Stimulated activated CD4-positive, alpha-beta T cell treated with anti-CD3 and anti-CD28 coated beads, Interleukin-4, amount 100 ng/mL, for 24 hours (primary cell): Measurements from ENCODE around the gene ARF6.
"Not testable (repeated sequence)": the region's sequence is repeated elsewhere in the genome, so short reads cannot be mapped to it uniquely, and the experiment has no call there.

Source experiments
- DNase-seq: peaks from one replicate; pipeline ENCODE4 v3.0.0-alpha.2; 2020

Gene ARF6

GRCh38 chr14:49909016-49909415 lies 16.1 kb downstream of the ARF6 start:
- no peak for DNase-seq

- DNase-seq = no peak
Observed at GRCh38 chr14:49915085-49915484, 22.2 kb downstream of the ARF6 start.

- no peak for DNase-seq
Observed at GRCh38 chr14:49918706-49919105, 25.8 kb downstream of the ARF6 start.

- DNase-seq = no peak
Observed at GRCh38 chr14:49919825-49920659, 27.2 kb downstream of the ARF6 start.

- no peak for DNase-seq
Observed at GRCh38 chr14:49920935-49921334, 28.1 kb downstream of the ARF6 start.

- DNase-seq = no peak
Observed at GRCh38 chr14:49921401-49921800, 28.5 kb downstream of the ARF6 start.

- no peak for DNase-seq
Observed at GRCh38 chr14:49923442-49923841, 30.6 kb downstream of the ARF6 start.

GRCh38 chr14:49923881-49924280 lies 31.0 kb downstream of the ARF6 start:
- no peak for DNase-seq

- no peak for DNase-seq
Observed at GRCh38 chr14:49924852-49925251, 32.0 kb downstream of the ARF6 start.

GRCh38 chr14:49926803-49927202 lies 33.9 kb downstream of the ARF6 start:
- no peak for DNase-seq

GRCh38 chr14:49928015-49928414 lies 35.1 kb downstream of the ARF6 start:
- DNase-seq = no peak

- no peak for DNase-seq
Observed at GRCh38 chr14:49930720-49931119, 37.8 kb downstream of the ARF6 start.

GRCh38 chr14:49931523-49931922 lies 38.6 kb downstream of the ARF6 start:
- DNase-seq = no peak

GRCh38 chr14:49933128-49933527 lies 40.2 kb downstream of the ARF6 start:
- no peak for DNase-seq

GRCh38 chr14:49933704-49934103 lies 40.8 kb downstream of the ARF6 start:
- DNase-seq = no peak

- DNase-seq = no peak
Observed at GRCh38 chr14:49934646-49935045, 41.8 kb downstream of the ARF6 start.

GRCh38 chr14:49935526-49935925 lies 42.6 kb downstream of the ARF6 start:
- DNase-seq = no peak

- DNase-seq = not testable (repeated sequence)
Observed at GRCh38 chr14:49936246-49936645, 43.4 kb downstream of the ARF6 start.

GRCh38 chr14:49936882-49937281 lies 44.0 kb downstream of the ARF6 start:
- not testable (repeated sequence) for DNase-seq

GRCh38 chr14:49939215-49939614 lies 46.3 kb downstream of the ARF6 start:
- DNase-seq = not testable (repeated sequence)

GRCh38 chr14:49939884-49940510 lies 47.1 kb downstream of the ARF6 start:
- DNase-seq = no peak

- DNase-seq = no peak
Observed at GRCh38 chr14:49940808-49941421, 48.0 kb downstream of the ARF6 start.

GRCh38 chr14:49942090-49942489 lies 49.2 kb downstream of the ARF6 start:
- no peak for DNase-seq

- no peak for DNase-seq
Observed at GRCh38 chr14:49944501-49944900, 51.6 kb downstream of the ARF6 start.
